Activated CD4-positive, alpha-beta T cell treated with anti-CD3 and anti-CD28 coated beads, Interleukin-10, Interleukin-2, amounts not matched to agents 100 ng/mL and 50 ng/mL, durations not matched to agents 16 hours and 8 hours (primary cell): Measurements from ENCODE around the gene HOXB5.

Experiments used
- DNase-seq: peaks from one replicate; pipeline ENCODE4 v3.0.0-alpha.2; 2020

Gene HOXB5

GRCh38 chr17:48545022-48545375 lies 48.6 kb downstream of the HOXB5 start, which contains the start of gene HOXB2:
HOXB2 (minus strand) TSS chr17:48545109; CDS start chr17:48544911, 198 bp downstream.
- DNase-seq, result no peak

GRCh38 chr17:48544349-48545021 lies 49.1 kb downstream of the HOXB5 start:
- DNase-seq, result peak; percentile 56

GRCh38 chr17:48543854-48544348 lies 49.7 kb downstream of the HOXB5 start:
- no peak for DNase-seq

GRCh38 chr17:48543107-48543853 lies 50.3 kb downstream of the HOXB5 start:
- peak; percentile 76 for DNase-seq

GRCh38 chr17:48542698-48543106 lies 50.9 kb downstream of the HOXB5 start:
- no peak for DNase-seq

- DNase-seq, result peak; percentile 49
These were observed 51.4 kb downstream of the HOXB5 start for GRCh38 chr17:48542114-48542656.

- DNase-seq, result peak; percentile 35
These were observed 51.9 kb downstream of the HOXB5 start for GRCh38 chr17:48541577-48542113.
